GM18861 (cell line): ENCODE results near the gene IL25.
"Not testable (repeated sequence)": the region's sequence is repeated elsewhere in the genome, so short reads cannot be mapped to it uniquely, and the experiment has no call there.

Experiments
- ATAC-seq: cut with Tn5 transposase; IDR thresholded peaks from one replicate; pipeline ENCODE4 v1.9.1; 2021; ENCODE audit not compliant: unreplicated experiment

IL25 gene

DNA sequence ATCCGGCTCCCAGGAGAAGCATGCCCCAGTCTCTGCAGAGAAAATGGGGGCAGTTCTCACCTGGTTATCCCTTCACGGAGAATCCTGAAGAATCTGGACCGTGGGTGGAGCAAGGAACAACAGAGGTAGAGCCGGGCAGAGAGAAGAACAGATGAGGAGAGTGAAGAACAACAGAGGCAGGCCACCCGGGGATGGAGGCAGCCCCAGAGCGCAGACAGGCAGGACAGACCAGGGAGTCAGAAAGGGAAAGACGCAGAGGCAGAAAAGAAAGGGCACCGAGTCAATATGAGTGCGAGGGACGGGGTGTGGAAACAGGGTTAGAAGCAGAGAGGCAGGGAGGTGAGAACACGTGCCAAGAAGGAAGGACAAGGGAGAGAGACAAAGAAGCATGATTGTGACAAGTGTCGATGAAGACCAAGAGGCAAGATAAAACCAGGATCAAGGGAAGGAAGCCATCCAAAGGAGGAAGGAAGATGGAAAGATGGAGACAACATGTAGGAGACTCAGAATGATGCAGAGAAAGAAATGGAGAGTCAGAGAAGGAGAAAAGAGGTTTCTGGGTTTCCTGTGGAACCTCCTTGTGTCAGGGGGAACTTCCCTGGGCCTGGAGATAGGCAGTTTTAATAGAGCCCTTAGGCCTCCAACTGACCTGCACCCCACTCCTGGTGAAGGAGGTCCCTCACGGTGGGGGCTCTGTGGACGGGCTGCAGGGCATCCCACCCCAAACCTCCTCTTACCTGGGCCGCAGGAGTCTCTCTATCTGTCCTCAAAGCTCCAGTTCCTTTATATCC, 35.1 kb downstream of the IL25 start, which contains the start of gene MYH6:
TSS of gene MYH6 (minus strand) at position 758 of the 791 bp plus-strand sequence. CDS start 1,050 bp downstream, outside the sequence.
- no peak for ATAC-seq

DNA sequence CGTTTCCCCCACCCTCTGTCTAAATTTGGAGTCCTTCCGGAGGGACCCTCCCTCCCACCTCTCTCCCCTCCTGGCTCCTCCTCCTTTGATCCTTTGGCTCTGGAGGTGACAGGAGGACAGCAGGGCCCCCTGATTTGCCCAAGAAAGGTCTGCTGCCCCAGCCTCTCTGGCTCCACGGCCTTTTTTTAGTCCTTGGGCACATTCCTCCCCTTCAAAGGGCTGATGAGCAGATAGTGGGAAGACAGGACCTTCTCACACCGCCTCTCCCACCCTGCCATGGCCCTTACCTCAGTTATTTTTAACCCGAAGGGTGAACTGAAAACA, 35.7 kb downstream of the IL25 start:
- ATAC-seq, result no peak

DNA sequence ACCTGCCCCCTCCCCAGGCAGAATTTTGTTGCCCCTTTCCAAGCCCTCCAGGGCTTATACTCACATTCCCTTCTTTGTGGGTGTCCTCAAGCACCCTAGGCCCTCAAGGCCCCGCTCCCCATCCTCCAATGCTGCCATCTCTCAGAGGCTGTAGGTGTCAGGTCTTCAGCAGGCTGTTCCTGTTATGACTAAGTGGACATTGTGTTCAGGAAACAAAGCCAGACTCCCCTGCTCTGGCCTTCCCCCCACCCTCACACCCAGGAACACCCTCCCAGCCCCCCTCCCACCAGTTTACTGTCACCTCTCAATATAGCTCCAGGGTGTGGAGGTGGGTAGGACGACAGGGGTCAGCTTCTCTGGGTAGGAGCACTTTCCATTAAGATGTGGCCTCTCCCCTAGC, 36.9 kb downstream of the IL25 start:
- no peak for ATAC-seq

DNA sequence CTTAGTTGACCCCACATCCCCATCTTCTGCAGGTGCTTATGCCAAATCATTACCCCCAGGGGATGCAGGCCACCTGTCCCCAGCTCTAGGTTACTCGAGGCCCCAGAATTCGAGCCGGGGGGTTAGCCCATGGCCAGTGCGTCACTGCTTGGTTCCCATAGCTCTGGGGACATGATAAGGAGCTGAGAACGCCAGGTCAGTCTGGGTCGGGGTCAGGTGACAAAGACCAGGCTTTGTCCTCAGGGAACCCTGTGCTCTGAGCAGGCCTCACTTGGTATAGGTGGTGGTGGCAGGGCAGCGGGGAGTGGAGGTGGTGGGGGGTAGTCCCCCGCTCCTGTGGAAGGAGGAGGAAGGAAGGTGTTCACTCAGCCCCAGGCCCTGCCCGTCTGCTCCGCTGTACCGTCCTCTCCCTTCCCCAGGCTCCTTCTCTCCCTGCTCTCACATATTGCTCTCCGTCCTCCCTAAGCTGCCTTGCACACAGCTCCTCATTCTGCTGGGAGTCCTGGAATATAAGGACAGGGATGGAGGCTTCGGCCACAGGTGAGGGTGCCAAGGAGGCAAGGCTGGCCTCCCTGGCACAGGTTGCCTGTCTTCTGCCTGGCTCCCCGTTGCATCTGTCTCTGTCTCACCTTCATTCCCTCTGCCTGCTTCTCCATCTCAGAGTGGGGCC, 37.5 kb downstream of the IL25 start:
- no peak for ATAC-seq

DNA sequence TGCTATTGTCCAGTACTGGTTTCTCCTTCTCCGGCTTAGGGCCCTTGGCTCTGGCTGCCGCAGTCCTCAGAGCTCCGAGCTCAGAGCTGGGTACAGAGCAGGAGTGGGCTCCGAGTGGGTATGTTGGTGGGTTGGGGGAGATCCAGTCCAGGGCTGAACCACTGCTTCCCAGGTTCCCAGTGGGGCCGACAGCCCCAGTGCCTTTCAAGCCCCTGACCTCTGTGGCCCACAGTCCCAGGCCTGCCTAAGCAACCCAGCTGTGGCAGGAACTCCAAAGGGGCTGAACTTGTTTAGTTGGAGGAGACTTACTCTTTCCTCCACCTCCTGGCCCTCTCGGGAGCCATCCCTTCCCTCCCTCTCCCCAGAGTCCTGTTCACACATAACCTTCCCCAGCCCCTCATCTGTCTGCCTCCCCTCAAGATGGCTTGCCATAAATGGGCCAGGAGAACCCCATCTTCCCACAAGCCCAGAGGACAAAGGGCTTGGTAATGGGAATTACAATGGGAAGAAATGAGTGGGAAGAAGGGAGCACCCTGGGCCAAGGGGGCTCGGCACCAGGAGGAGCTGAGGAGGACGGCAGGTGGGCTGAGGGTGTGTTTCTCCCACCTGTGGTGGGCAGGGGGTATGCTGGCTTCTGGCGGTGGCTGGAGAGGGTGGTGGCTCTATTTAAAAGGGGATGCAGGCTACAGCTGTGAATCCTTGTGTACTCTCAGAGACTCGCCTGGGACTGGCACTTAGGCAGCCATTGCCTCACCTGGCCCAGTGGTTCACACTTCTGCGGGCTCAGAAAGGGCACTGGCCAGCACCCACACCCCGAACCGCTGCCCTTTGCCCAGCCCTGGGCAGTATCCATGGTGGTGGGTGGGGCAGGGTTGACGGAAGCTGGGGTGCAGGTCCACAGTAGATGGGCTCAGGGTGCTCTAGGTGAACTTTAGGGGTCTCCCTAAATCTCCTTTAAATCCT, 39.2 kb downstream of the IL25 start:
- ATAC-seq, result no peak

DNA sequence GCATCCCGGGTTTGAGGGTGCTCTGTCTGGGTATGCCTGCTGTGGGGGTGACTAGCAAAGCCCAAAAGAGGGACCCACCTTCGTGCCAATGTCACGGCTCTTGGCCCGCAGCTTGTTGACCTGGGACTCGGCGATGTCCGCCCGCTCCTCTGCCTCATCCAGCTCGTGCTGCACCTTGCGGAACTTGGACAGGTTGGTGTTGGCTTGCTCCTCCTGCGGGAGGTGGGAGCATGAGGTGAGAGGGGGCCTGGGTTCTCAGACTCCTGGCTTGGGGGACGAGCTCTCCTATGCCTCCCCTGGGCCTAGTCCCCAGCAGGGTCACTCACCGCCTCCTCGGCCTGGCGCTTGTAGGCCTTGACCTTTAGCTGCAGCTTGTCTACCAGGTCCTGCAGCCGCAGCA, 41.1 kb downstream of the IL25 start:
- ATAC-seq, result no peak

DNA sequence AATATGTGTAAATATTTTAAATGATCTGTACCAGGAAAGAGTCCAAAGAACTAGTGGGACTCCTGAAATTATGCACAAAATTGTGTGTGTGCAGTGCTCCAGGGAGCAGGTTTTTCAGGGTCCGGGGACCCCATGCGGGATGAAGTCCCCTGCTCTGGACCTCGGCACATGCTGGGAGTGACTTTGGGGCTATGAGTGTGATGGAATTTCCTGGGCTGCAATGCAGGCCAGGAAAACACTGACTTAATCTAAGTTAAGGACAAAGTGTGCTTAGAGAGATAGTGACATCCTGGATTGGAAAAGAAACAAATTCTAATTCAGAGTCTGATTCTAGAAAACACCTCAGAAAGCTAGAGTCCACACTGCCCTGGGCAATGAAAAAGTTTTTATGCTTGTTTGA, 41.6 kb downstream of the IL25 start:
- no peak for ATAC-seq

DNA sequence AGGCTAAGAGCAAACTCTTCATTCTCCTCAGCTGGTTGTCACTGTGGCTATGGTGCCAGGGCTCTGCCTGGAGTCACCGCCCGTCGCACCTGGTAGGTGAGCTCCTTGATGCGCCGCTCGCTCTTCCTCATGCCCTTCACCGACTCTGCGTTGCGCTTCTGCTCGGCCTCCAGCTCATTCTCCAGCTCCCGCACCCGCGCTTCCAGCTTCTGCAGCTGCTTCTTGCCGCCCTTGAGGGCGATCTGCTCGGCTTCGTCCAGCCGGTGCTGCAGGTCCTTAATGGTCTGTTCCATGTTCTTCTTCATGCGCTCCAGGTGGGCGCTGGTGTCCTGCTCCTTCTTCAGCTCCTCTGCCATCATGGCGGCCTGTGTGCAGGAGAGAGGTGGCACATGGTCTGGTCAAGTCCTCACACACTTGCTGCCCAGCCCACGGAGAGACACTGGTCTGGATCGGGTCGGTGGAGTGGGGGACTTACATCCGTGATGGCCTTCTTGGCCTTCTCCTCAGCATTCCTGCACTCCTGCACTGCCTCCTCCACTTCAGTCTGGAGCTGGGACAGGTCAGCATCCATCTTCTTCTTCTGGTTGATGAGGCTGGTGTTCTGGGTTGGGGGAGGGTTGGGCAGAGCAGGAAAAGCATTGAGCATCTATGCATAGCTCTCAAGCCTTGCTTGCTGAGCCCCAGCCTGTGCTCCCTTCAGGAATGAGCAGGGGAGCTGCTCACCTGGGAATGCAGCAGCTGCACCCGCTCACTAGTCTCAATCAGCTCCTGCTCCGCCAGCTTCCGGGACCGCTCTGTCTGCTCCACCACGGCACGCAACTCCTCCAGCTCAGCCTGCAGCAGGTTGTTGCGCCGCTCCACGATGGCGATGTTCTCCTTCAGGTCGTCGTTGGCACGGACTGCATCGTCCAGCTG, 42.6 kb downstream of the IL25 start:
- ATAC-seq, result no peak

DNA sequence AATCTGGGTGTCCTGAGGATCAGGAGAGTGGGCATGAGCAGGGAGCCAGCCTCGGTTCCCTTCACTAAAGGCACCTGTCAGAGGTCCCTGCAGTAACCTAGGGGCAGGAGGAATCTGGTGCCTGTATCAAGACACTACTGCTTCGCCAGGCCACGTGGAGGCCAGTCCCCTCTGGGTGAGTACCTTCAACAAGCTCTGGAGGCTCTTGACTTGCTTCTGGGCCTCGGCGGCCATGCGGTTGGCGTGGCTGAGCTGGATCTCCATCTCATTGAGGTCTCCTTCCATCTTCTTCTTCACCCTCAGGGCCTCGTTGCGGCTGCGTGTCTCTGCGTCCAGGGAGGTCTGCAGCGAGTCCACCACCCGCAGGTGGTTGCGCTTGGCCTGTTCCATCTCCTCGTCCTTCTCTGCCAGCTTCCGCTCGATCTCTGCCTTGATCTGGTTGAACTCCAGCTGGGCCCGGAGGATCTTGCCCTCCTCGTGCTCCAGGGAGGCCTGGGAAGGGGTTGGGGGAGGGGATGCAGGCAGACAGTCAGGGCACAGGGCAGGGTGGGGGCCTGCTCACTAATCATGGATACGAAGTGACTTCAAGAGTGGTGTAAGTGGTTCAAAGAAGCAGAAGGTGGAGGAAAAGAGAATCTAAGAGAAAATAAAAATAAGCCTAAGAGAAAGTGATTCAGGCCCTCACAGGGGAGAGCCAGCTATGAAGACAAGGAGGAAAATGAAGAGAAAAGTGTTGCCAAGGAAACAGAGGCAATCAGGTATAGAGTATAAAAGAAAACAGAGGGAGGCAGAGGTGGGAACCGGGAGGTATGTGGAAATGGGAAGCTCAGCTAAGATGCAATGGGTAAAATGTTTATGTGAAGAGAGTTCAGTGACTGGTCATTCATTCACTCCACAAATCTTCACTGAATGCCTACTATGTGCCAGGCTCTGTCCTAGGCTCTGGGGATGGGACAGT, 43.5 kb downstream of the IL25 start:
- ATAC-seq, result no peak

DNA sequence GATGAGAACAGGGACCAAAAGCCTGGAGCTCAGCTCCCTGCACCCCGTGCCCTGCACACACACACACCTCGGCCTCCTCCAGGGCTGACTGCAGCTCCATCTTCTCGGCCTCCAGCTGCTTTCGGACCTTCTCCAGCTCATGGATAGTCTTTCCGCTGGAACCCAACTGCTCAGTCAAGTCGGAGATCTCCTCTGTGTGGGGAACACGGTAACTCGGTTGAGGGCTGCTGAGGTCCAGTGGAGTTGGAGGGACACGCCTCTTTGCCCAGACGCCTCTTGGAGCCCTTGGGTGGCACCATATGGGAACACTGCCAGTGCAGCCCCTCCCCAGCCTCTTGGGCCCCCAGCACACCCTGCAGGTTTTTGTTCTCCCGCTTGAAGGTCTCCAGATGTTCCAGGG, 44.2 kb downstream of the IL25 start:
- ATAC-seq, result no peak

DNA sequence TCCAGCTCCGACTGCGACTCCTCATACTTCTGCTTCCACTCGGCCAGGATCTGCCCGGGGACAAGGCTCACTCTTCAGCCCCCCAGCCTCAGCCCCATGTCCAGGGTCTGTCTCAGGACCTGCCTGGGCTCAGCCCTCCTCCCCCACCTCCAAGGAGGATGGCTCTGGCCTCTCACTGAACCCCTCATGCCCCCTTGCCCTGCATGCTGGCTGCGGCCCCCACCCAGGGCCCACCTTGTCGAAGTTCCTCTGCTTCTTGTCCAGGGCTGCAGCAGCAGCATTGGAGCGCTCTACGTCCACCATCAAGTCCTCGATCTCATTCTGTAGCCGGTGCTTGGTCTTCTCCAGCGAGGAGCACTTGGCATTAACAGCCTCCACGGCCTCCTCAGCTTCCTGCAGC, 44.7 kb downstream of the IL25 start:
- ATAC-seq, result not testable (repeated sequence)

DNA sequence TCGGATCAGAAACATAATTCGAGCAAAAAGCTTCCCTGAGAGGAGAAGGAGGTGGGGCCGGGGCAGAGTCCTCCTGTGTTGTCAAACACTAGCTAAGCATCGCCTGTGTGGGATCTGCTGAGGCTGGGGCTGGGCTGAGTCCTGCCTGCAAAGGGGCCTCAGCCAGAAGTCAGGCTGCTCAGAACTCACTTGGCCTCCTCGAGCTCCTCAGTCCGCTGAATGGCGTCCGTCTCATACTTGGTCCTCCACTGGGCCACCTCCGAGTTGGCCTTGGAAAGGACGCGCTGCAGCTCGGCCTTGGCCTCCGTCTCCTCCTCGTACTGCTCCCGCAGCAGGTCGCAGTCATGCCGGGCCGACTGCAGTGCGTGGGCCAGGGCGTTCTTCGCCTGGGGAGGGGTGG, 45.4 kb downstream of the IL25 start:
- ATAC-seq, result no peak

DNA sequence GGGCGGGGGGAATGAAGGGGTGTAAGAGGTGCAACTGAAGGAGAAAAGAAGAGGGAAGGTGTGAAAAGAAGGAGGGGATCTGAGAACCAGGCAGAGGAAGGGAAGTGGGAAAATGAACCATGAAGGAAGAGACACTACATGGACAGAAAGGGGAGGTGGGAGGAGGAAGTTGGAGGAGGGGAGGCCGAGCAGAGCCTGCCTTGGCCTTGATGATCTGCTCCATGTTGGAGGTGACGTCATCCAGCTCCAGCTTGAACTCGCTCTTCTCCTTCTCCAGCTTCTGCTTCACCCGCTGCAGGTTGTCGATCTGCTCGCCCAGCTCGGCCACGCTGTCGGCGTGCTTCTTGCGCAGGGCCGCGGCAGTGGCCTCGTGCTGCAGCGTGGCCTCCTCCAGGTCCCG, 47.0 kb downstream of the IL25 start:
- ATAC-seq, result not testable (repeated sequence)

DNA sequence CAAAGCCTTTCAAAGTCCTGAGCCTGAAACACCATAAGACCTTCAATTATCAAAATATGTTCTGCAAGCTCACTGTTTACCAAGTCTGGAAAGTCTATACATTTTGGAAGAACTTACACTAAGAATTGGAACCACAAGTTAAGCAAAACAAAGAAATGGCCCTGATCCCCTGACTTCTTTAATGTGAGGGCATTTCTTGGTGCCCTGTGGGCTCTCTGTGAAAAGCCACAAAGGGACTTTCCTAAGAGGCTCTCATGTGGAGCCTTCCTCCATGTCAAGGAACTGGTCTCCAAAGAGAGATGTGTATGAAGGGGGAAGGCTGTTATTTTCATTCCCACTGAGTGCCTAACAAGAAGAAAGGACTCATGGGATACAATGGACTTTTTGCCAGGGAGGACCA, 49.0 kb downstream of the IL25 start:
- no peak for ATAC-seq

DNA sequence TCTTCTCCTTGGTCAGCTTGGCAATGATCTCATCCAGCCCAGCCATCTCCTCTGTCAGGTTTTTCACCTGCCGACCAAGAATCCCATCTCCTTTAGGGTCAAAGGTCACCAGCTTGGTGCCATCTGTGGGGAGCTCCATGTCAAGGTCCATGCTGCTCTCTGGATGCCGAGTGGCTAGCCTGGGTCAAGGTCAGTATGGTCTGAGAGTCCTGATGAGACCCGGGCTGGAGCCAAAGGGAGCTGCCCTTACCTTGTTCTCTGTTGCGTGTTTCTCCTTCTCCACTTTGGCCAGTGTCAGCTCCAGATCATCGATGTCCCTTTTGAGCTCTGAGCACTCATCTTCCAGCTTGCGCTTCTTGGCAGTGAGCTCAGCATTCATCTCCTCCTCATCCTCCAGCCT, 51.0 kb downstream of the IL25 start:
- no peak for ATAC-seq

DNA sequence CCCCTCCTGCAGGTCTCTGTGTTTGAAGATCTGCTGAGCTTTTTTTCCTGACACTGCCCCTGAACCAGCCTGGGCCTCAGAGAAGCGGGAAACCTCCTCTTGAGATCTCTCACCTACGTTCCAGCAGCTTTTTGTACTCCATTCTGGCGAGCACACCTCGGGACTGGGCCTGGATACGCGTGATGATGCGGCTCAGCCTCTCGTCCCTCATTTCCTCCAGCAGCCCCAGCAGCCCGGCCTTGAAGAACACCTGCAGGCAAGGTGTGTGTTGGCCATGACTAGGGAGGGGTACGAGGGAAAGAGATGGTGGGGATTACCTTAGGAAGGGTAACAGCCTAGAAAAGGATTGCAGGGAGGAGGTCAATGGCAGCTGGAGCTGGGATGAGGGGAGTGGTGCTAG, 52.6 kb downstream of the IL25 start:
- ATAC-seq, result no peak

DNA sequence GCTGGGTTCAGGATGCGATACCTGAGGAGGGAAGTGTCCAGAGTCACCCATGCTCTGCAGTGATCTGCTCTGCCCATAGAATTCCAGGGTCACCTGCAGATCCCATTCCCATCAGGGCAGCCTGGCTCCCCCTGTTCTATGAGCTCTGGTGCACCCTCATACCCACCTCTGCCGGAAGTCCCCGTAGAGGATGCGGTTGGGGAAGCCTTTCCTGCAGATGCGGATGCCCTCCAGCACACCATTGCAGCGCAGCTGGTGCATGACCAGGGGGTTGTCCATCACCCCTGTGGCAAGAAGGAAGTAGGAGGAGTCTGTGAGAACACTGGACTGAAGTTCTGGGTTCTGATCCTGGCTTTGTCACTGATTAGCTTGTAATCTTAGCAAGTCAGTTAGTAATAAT, 53.2 kb downstream of the IL25 start:
- not testable (repeated sequence) for ATAC-seq
